Loucy (cell line): ENCODE measurements around the gene KRTCAP2.

ENCODE experiments used
- H2AFZ ChIP-seq: fragments of 200-600 bp; sonication (generic); 2 replicates; pipeline ENCODE4 v1.6.0; 2016; ENCODE audit warnings: antibody characterized with exemption, mild to moderate bottlenecking, low read length, moderate library complexity
- H3F3A ChIP-seq: fragments of 200-600 bp; 2 replicates; pipeline ENCODE4 v1.6.0; 2016; ENCODE audit warnings: antibody characterized with exemption, low read depth, mild to moderate bottlenecking
- H3K27me3 ChIP-seq: fragments of 200-600 bp; sonication (generic); 2 replicates; pipeline ENCODE4 v1.6.1; 2014; ENCODE audit warnings: low read length, mild to moderate bottlenecking; ENCODE audit not compliant: insufficient read depth, poor library complexity, severe bottlenecking
- H3K36me3 ChIP-seq: fragments of 200-600 bp; sonication (generic); 2 replicates; pipeline ENCODE4 v1.6.1; 2016; ENCODE audit warnings: low read length; ENCODE audit not compliant: insufficient read depth
- H3K4me1 ChIP-seq: fragments of 200-600 bp; sonication (generic); 2 replicates; pipeline ENCODE4 v1.5.1; 2014; ENCODE audit warnings: low read length, mild to moderate bottlenecking; ENCODE audit not compliant: insufficient read depth, poor library complexity, severe bottlenecking
- H3K4me2 ChIP-seq: fragments of 200-600 bp; sonication (generic); 2 replicates; pipeline ENCODE4 v1.6.0; 2014; ENCODE audit warnings: antibody characterized with exemption, low read length, low read depth, mild to moderate bottlenecking; ENCODE audit not compliant: poor library complexity, severe bottlenecking
- H3K4me3 ChIP-seq: fragments of 200-600 bp; sonication (generic); 2 replicates; pipeline ENCODE4 v1.5.1; 2014; ENCODE audit warnings: low read length, mild to moderate bottlenecking, mixed read lengths; ENCODE audit not compliant: poor library complexity, severe bottlenecking
- H3K79me2 ChIP-seq: fragments of 200-600 bp; sonication (generic); 2 replicates; pipeline ENCODE4 v1.6.1; 2014; ENCODE audit warnings: low read length; ENCODE audit not compliant: insufficient read depth
- H3K9ac ChIP-seq: fragments of 200-600 bp; sonication (generic); 2 replicates; pipeline ENCODE4 v1.6.0; 2014; ENCODE audit warnings: mild to moderate bottlenecking, low read depth, low read length, moderate library complexity; ENCODE audit not compliant: poor library complexity, severe bottlenecking
- H3K9me2 ChIP-seq: fragments of 200-600 bp; sonication (generic); replicated peaks from 2 replicates; pipeline ENCODE4 v1.6.1; 2016; ENCODE audit warnings: low read depth, low read length, mixed read lengths
- H3K9me3 ChIP-seq: fragments of 200-600 bp; sonication (generic); 2 replicates; pipeline ENCODE4 v1.6.1; 2014; ENCODE audit warnings: mild to moderate bottlenecking, antibody characterized with exemption, low read length, low read depth; ENCODE audit not compliant: insufficient read depth
- H4K20me1 ChIP-seq: fragments of 200-600 bp; sonication (generic); 2 replicates; pipeline ENCODE4 v1.6.0; 2014; ENCODE audit warnings: antibody characterized with exemption, low read length, mild to moderate bottlenecking; ENCODE audit not compliant: insufficient read depth, poor library complexity, severe bottlenecking
- EZH2phosphoT487 ChIP-seq: fragments of 200-600 bp; IDR thresholded peaks from 2 replicates; pipeline ENCODE4 v1.6.1; 2018; ENCODE audit warnings: antibody characterized with exemption, mild to moderate bottlenecking, moderate library complexity, borderline replicate concordance
- TF ChIP-seq, protein P1 (sequence below): fragments of 200-600 bp; sonication (generic); conservative IDR thresholded peaks from 2 replicates; pipeline ENCODE4 v1.5.1; 2014; ENCODE audit warnings: mild to moderate bottlenecking, antibody characterized with exemption, low read length

Gene KRTCAP2

DNA sequence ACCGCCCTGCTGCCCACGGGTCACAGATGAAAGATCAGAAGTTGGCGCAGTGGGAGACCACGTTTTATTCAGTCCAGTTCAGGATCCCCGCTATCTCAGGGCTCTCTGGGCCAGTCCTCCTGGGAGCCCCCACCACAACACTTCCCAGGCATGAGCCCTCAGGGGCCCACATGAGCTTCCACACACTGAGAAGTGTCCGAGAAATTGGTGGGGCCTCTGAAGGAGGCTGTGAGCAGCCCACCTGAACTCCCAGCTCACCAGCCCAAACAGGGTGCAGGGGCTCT, 12.6 kb upstream of the KRTCAP2 start:
- H3K27me3 ChIP-seq: no peaks in the 10 kb centered on the region
- TF ChIP-seq, protein P1, sequence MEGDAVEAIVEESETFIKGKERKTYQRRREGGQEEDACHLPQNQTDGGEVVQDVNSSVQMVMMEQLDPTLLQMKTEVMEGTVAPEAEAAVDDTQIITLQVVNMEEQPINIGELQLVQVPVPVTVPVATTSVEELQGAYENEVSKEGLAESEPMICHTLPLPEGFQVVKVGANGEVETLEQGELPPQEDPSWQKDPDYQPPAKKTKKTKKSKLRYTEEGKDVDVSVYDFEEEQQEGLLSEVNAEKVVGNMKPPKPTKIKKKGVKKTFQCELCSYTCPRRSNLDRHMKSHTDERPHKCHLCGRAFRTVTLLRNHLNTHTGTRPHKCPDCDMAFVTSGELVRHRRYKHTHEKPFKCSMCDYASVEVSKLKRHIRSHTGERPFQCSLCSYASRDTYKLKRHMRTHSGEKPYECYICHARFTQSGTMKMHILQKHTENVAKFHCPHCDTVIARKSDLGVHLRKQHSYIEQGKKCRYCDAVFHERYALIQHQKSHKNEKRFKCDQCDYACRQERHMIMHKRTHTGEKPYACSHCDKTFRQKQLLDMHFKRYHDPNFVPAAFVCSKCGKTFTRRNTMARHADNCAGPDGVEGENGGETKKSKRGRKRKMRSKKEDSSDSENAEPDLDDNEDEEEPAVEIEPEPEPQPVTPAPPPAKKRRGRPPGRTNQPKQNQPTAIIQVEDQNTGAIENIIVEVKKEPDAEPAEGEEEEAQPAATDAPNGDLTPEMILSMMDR: no peak
- no peak for TF ChIP-seq EZH2phosphoT487
- H3K79me2 ChIP-seq: no peaks in the 10 kb centered on the region
- H4K20me1 ChIP-seq: no peaks in the 10 kb centered on the region
- no peaks in the 10 kb centered on the region for H3K9me2 ChIP-seq
- H3K4me3 ChIP-seq: no peak overlapping the region
- no peak overlapping the region for H3K9ac ChIP-seq
- H3K36me3 ChIP-seq: no peaks in the 10 kb centered on the region
- no peaks in the 10 kb centered on the region for H3K4me1 ChIP-seq
- no peaks in the 10 kb centered on the region for H3K9me3 ChIP-seq
- no peaks in the 10 kb centered on the region for H3F3A ChIP-seq
- H3K4me2 ChIP-seq: no peak overlapping the region
- H2AFZ ChIP-seq: no peak overlapping the region

DNA sequence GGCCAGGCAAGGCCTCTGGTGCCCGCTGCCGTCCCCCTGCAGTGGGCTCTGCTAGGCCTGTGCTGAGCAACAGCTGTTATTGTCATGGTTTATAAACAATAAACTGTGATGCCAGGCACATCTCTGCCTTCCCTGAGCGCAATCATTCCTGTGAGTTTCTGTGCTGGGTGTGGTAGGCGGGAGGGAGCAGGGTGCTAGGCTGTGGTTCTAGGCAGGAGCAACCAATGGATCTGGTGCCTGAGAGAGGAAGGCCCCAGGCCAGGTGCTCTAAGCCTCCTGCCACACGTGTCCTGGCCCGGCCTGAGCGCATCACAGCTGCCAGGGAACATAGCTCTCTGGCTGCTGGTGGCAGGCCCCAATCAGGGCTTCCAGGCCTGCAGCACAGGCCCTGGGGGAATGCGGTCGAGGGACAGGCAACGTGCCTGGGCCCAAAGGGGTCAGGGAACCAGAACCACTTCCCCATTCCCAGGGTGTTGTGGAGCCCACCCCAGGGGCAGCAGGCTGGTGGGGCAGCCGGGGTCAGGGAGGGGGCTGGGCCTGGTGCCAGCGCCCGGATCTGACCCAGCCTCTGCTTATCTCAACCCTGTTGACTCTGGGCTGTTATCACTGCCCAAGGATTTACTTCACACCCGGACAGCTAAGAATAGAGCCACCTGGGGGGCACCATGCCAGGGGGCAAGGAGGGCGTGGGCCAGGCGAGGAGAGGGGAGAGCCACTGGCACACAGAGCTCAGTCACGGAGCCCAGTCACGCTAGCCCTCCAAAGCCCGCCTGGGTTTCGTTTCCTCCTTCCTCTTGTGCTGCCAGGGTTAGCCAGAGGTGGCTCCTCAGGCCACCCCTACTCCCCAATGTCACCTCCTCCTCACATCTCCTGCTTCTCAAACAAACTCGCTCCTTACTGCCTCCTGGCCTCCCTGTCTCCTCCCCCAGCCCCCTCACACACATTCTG, 12.0 kb upstream of the KRTCAP2 start:
- TF ChIP-seq, protein P1: no peak
- no peak for TF ChIP-seq EZH2phosphoT487
- H2AFZ ChIP-seq: no peak overlapping the region
- no peaks in the 10 kb centered on the region for H3K9me3 ChIP-seq
- no peaks in the 10 kb centered on the region for H3K27me3 ChIP-seq
- H3K9ac ChIP-seq: no peak overlapping the region
- H3K9me2 ChIP-seq: no peaks in the 10 kb centered on the region
- no peak overlapping the region for H3K4me2 ChIP-seq
- H3K4me3 ChIP-seq: no peak overlapping the region
- no peaks in the 10 kb centered on the region for H3F3A ChIP-seq
- H3K79me2 ChIP-seq: no peaks in the 10 kb centered on the region
- no peaks in the 10 kb centered on the region for H3K4me1 ChIP-seq
- H3K36me3 ChIP-seq: no peaks in the 10 kb centered on the region
- H4K20me1 ChIP-seq: no peaks in the 10 kb centered on the region

- Histone ChIP-seq H2AFZ (no peak overlapping the region), H3K27me3 (no peaks in the 10 kb centered on the region), H4K20me1 (no peaks in the 10 kb centered on the region), H3K79me2 (no peaks in the 10 kb centered on the region), H3K4me2 (no peak overlapping the region), H3K4me3 (no peak overlapping the region), H3K9ac (no peak overlapping the region), H3K9me3 (no peaks in the 10 kb centered on the region), H3F3A (no peaks in the 10 kb centered on the region), H3K4me1 (no peaks in the 10 kb centered on the region), H3K36me3 (no peaks in the 10 kb centered on the region), H3K9me2 (no peaks in the 10 kb centered on the region)
- TF ChIP-seq, protein P1: no peak
- TF ChIP-seq EZH2phosphoT487: no peak
Observed at GRCh38 chr1:155184351-155184811, 11.3 kb upstream of the KRTCAP2 start.
